Measurements from ENCODE around the gene OAS1.

DNA sequence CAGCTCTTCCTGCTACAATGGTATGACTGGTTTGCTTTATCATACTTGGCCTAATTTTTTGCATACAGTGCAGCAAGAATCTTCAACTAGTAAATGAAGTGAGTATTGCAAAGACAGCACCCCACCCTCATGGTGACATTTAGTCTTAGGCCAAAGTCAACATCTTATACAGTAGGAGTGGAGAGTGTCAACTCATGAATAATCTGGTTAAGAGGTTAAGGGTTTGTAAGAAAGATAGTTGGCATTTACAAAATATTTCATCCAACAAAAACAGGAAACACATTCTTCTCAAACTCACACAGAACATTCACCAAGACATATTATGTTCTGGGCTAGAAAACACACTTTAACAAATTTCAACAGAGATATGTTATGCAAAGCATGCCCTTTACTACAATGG, 2.2 kb upstream of the OAS1 start:
- TF ChIP-seq ZFP69B (tag by site-specific recombination; IDR thresholded peaks at IDR 0.05) (no peak), YY1 (tag by site-specific recombination; IDR thresholded peaks at IDR 0.05) (no peak), ZNF777 (tag by site-specific recombination; IDR thresholded peaks at IDR 0.05; ENCODE audit: borderline replicate concordance) (no peak), ZNF366 (tag by site-specific recombination; conservative IDR thresholded peaks at IDR 0.05) (no peak), TCF7L2 (IDR thresholded peaks at IDR 0.05; ENCODE audit: borderline replicate concordance, low read depth, low read length) (no peak), MYNN (tag by site-specific recombination; IDR thresholded peaks at IDR 0.05; ENCODE audit: borderline replicate concordance) (no peak)
- TF ChIP-seq, protein P1, sequence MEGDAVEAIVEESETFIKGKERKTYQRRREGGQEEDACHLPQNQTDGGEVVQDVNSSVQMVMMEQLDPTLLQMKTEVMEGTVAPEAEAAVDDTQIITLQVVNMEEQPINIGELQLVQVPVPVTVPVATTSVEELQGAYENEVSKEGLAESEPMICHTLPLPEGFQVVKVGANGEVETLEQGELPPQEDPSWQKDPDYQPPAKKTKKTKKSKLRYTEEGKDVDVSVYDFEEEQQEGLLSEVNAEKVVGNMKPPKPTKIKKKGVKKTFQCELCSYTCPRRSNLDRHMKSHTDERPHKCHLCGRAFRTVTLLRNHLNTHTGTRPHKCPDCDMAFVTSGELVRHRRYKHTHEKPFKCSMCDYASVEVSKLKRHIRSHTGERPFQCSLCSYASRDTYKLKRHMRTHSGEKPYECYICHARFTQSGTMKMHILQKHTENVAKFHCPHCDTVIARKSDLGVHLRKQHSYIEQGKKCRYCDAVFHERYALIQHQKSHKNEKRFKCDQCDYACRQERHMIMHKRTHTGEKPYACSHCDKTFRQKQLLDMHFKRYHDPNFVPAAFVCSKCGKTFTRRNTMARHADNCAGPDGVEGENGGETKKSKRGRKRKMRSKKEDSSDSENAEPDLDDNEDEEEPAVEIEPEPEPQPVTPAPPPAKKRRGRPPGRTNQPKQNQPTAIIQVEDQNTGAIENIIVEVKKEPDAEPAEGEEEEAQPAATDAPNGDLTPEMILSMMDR (tag by site-specific recombination; IDR thresholded peaks at IDR 0.05): no peak
- TF ChIP-seq, protein P2, sequence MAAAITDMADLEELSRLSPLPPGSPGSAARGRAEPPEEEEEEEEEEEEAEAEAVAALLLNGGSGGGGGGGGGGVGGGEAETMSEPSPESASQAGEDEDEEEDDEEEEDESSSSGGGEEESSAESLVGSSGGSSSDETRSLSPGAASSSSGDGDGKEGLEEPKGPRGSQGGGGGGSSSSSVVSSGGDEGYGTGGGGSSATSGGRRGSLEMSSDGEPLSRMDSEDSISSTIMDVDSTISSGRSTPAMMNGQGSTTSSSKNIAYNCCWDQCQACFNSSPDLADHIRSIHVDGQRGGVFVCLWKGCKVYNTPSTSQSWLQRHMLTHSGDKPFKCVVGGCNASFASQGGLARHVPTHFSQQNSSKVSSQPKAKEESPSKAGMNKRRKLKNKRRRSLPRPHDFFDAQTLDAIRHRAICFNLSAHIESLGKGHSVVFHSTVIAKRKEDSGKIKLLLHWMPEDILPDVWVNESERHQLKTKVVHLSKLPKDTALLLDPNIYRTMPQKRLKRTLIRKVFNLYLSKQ (tag by site-specific recombination; IDR thresholded peaks at IDR 0.05; ENCODE audit: borderline replicate concordance): no peak
- TF ChIP-seq, protein P3, sequence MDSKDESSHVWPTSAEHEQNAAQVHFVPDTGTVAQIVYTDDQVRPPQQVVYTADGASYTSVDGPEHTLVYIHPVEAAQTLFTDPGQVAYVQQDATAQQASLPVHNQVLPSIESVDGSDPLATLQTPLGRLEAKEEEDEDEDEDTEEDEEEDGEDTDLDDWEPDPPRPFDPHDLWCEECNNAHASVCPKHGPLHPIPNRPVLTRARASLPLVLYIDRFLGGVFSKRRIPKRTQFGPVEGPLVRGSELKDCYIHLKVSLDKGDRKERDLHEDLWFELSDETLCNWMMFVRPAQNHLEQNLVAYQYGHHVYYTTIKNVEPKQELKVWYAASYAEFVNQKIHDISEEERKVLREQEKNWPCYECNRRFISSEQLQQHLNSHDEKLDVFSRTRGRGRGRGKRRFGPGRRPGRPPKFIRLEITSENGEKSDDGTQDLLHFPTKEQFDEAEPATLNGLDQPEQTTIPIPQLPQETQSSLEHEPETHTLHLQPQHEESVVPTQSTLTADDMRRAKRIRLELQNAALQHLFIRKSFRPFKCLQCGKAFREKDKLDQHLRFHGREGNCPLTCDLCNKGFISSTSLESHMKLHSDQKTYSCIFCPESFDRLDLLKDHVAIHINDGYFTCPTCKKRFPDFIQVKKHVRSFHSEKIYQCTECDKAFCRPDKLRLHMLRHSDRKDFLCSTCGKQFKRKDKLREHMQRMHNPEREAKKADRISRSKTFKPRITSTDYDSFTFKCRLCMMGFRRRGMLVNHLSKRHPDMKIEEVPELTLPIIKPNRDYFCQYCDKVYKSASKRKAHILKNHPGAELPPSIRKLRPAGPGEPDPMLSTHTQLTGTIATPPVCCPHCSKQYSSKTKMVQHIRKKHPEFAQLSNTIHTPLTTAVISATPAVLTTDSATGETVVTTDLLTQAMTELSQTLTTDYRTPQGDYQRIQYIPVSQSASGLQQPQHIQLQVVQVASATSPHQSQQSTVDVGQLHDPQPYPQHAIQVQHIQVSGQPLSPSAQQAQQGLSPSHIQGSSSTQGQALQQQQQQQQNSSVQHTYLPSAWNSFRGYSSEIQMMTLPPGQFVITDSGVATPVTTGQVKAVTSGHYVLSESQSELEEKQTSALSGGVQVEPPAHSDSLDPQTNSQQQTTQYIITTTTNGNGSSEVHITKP (tag by site-specific recombination; IDR thresholded peaks at IDR 0.05): no peak
- TF ChIP-seq, protein P4, sequence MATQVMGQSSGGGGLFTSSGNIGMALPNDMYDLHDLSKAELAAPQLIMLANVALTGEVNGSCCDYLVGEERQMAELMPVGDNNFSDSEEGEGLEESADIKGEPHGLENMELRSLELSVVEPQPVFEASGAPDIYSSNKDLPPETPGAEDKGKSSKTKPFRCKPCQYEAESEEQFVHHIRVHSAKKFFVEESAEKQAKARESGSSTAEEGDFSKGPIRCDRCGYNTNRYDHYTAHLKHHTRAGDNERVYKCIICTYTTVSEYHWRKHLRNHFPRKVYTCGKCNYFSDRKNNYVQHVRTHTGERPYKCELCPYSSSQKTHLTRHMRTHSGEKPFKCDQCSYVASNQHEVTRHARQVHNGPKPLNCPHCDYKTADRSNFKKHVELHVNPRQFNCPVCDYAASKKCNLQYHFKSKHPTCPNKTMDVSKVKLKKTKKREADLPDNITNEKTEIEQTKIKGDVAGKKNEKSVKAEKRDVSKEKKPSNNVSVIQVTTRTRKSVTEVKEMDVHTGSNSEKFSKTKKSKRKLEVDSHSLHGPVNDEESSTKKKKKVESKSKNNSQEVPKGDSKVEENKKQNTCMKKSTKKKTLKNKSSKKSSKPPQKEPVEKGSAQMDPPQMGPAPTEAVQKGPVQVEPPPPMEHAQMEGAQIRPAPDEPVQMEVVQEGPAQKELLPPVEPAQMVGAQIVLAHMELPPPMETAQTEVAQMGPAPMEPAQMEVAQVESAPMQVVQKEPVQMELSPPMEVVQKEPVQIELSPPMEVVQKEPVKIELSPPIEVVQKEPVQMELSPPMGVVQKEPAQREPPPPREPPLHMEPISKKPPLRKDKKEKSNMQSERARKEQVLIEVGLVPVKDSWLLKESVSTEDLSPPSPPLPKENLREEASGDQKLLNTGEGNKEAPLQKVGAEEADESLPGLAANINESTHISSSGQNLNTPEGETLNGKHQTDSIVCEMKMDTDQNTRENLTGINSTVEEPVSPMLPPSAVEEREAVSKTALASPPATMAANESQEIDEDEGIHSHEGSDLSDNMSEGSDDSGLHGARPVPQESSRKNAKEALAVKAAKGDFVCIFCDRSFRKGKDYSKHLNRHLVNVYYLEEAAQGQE (tag by site-specific recombination; IDR thresholded peaks at IDR 0.05): no peak
